HG03439 (cell line): Measurements from ENCODE around the gene PIWIL4.

Experiments
- ATAC-seq: cut with Tn5 transposase; IDR thresholded peaks from one replicate; pipeline ENCODE4 v1.9.1; 2021; ENCODE audit warnings: mild to moderate bottlenecking, moderate library complexity; ENCODE audit not compliant: unreplicated experiment

PIWIL4 gene

DNA sequence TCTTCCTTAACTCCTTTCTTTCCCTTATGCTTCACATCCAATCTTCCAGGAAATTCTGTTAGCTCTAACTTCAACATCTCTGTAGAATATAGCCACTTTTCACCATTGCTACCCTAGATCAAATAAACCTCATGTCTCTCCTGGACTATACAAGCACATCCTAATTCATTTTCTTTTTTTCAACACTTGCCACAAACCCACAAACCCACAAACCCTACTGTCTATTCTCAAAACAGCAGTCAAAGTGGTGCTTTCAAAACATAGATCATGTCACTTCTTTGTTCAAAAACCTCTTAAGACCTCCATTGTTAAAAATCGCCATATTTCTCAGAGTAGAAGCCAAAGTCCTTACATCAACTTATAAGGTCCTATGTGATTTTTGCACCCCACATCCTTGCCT is 94.3 kb downstream of the PIWIL4 start:
- no peak for ATAC-seq

DNA sequence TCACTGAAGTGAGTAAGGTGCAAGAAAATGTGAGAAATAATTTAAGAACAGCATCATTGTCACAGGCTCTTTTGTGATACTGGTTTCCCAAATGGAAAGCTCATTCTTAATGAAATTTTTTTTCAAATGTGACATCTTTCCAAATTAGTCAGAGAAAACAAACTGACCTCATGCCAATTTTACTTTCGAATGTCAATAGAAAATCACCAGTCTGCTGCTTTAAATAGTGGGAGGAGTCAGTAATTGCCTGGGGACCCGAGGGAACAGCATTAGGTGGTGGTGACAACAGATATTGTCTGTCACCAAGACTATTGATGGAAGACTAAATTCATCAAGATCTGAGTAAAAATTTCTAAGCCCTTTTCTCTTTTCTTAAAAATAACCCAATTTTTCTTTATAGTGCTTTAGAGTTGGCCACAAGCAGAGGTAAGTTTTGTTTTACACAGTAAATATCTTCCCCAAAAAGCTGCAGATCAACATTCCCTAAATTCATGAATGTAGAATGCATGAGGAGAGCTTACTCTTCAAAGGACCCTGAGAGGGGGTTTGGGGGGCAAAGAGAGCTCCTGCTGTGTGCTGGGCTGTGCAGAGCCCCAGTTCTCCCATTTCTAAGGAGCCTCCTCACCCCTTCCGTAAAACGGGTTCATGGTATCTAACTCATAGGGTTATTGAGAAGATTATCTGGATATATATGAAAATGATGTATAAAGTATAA is 95.1 kb downstream of the PIWIL4 start:
- ATAC-seq, result no peak

- no peak for ATAC-seq
These were observed 95.8 kb downstream of the PIWIL4 start for GRCh38 chr11:94662846-94663390.

DNA sequence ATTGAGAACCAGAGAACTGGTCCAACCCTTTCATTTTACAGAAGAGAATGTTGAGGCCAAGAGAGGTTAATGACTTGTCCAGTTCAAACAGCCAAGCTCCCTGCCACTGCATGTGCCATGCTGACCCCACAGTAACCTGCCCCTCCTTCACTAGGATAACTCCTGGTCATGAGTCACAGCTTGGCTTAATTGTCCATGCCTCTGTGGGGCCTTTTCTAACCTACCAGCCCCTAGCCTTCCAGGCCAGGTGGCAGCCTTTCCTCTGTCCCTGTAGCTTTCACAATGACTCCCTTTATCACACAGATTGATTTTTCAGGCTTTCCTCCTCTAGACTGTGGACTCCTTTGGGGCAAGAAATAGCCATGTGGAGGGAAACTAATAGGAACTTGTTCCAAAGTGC is 97.2 kb downstream of the PIWIL4 start:
- no peak for ATAC-seq

GRCh38 chr11:94665116-94665659 is 98.0 kb downstream of the PIWIL4 start:
- no peak for ATAC-seq

- no peak for ATAC-seq
These were observed 99.9 kb downstream of the PIWIL4 start for GRCh38 chr11:94666792-94667721.

DNA sequence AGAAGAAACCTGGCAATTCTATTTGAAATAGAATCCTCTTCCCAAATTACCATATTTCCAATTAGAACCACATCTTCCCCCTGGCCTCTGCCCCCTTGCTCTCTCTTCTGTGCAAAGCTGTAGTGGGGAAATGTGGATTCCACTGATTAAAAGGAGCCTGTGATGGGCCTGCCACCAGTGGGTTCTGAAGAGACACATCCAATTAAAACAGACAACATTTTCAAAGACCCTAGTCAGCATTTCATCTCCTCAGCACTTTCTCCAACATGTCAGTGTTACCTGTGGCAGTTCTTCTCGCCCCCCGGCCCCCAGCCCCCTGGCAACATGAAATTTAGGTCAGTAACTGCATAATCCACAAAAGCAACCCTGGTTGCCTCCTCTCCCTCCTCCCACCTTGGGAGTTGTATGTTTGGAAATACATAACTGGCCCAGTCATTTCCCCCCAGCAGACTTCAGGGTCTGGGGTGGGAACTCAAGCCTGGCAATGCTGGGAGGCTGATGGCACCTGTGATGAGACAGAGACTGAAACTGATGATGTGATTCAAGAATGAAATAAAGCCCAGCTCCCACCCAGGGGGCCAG is 101.1 kb downstream of the PIWIL4 start:
- no peak for ATAC-seq

DNA sequence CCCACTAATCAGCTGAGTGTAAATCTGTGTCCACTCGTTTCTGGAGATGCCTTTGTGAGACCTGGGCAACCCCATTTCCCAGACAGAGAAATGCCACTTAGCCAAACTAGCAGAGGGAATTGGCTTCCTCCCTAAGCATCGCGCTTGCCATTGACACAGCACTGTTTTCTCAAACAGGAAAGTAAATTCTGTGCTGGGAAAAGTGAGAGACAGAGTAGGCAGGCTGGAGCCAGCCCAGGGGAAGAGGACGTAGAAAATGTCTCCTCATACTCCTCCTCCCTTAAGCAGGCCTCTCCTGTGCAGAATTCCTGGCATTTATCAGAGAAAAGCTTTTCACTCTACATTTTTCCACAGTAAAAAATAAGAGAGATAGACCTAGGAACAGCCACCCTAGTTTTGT is 101.9 kb downstream of the PIWIL4 start:
- ATAC-seq, result no peak
